Keratinocyte (primary cell): Measurements from ENCODE around the gene SIPA1L3. TPM values are rescaled to one million over a fixed set of nuclear protein-coding genes. Genes with fewer than 3 reads are reported as not detected.
"Not testable (repeated sequence)": the region's sequence is repeated elsewhere in the genome, so short reads cannot be mapped to it uniquely, and the experiment has no call there.

ENCODE experiments used
- DNase-seq: peaks from one replicate; pipeline ENCODE4 v3.0.0-alpha.2; 2011; ENCODE audit warnings: low read depth, missing footprints, low spot score
- FAIRE-seq: peaks from 2 replicates; lab custom pipeline; 2011; peaks lifted over from hg19 to GRCh38; lab: Jason Lieb, UNC
- H2AFZ ChIP-seq: 2 replicates; pipeline ENCODE4 v1.6.0; 2012; ENCODE audit warnings: low read length, control low read depth, inconsistent platforms; ENCODE audit not compliant: control insufficient read depth
- H3K27ac ChIP-seq: 2 replicates; pipeline ENCODE4 v1.5.1; 2011; ENCODE audit warnings: low read length; ENCODE audit not compliant: control insufficient read depth, insufficient read depth
- H3K27me3 ChIP-seq: 3 replicates; pipeline ENCODE4 v1.6.0; 2011; ENCODE audit warnings: low read length; ENCODE audit not compliant: control insufficient read depth, insufficient read depth; ENCODE audit errors: extremely low read depth
- H3K36me3 ChIP-seq, 2 experiments: 2 replicates in 1 of 2; 3 replicates in 1 of 2; pipeline ENCODE4 v1.5.1; 2011; ENCODE audit warnings: low read length in 2 of 2, mild to moderate bottlenecking in 1 of 2; ENCODE audit not compliant: control insufficient read depth in 2 of 2, insufficient read depth in 2 of 2; ENCODE audit errors: extremely low read depth in 1 of 2
- H3K4me1 ChIP-seq: 3 replicates; pipeline ENCODE4 v1.5.1; 2011; ENCODE audit warnings: low read length; ENCODE audit not compliant: control insufficient read depth, insufficient read depth; ENCODE audit errors: extremely low read depth
- H3K4me2 ChIP-seq: 3 replicates; pipeline ENCODE4 v1.6.0; 2011; ENCODE audit warnings: low read depth, low read length; ENCODE audit not compliant: control insufficient read depth, insufficient read depth; ENCODE audit errors: extremely low read depth
- H3K4me3 ChIP-seq, 3 experiments: fragments of 200-600 bp in 1 of 3; sonication (generic) in 1 of 3; 2 replicates in 2 of 3; 3 replicates in 1 of 3; pipeline ENCODE4 v1.5.1; 2011 to 2016; ENCODE audit warnings: low read length in 3 of 3, mild to moderate bottlenecking in 3 of 3, control low read depth in 2 of 3, inconsistent platforms in 1 of 3, low read depth in 1 of 3, mixed read lengths in 1 of 3, mixed run types in 1 of 3, moderate library complexity in 1 of 3; ENCODE audit not compliant: control insufficient read depth in 2 of 3, insufficient read depth in 2 of 3; ENCODE audit errors: extremely low read depth in 1 of 3
- H3K79me2 ChIP-seq: 2 replicates; pipeline ENCODE4 v1.6.0; 2012; ENCODE audit warnings: low read length; ENCODE audit not compliant: control insufficient read depth, insufficient read depth
- H3K9ac ChIP-seq: 3 replicates; pipeline ENCODE4 v1.6.0; 2011; ENCODE audit warnings: low read length; ENCODE audit not compliant: control insufficient read depth, insufficient read depth; ENCODE audit errors: extremely low read depth
- H3K9me1 ChIP-seq: 3 replicates; pipeline ENCODE4 v1.6.0; 2011; ENCODE audit warnings: low read length; ENCODE audit not compliant: control insufficient read depth, insufficient read depth; ENCODE audit errors: extremely low read depth
- H3K9me3 ChIP-seq: 2 replicates; pipeline ENCODE4 v1.5.1; 2012; ENCODE audit warnings: low read depth, low read length; ENCODE audit not compliant: control insufficient read depth
- H4K20me1 ChIP-seq: 3 replicates; pipeline ENCODE4 v1.6.0; 2011; ENCODE audit warnings: low read length; ENCODE audit not compliant: control insufficient read depth, insufficient read depth; ENCODE audit errors: extremely low read depth
- CTCF ChIP-seq, 3 experiments: IDR thresholded peaks in 1 of 3; conservative IDR thresholded peaks in 1 of 3; optimal IDR thresholded peaks in 1 of 3; 2 replicates in 2 of 3; 3 replicates in 1 of 3; pipeline versions ENCODE3 to v1.5.1; 2011; ENCODE audit warnings: low read length in 3 of 3, mild to moderate bottlenecking in 3 of 3, moderate library complexity in 2 of 3, control low read depth in 1 of 3, inconsistent platforms in 1 of 3; ENCODE audit not compliant: insufficient read depth in 2 of 3; ENCODE audit errors: extremely low read depth in 1 of 3
- EZH2 ChIP-seq: IDR thresholded peaks from one replicate; pipeline ENCODE4 v1.6.1; 2012; ENCODE audit warnings: inconsistent platforms, mild to moderate bottlenecking, low read length, moderate library complexity
- dilution Hi-C: fragments of 300-500 bp; cut with MboI; formaldehyde crosslinking; loops from one replicate; pipeline ENCODE4 v1.7.0; 2020; ENCODE audit warnings: low sequenced_read_pairs; ENCODE audit not compliant: extremely low pct_ligation_motif_present
- polyA plus RNA-seq, 5 experiments: library from polyadenylated mRNA; depleted of rRNA in 3 of 5; stranded (reverse) in 3 of 5; stranded (forward) in 1 of 5; unstranded in 1 of 5; fragments of >200 nt; gene quantifications; 1 replicate in 1 of 5; 2 replicates in 3 of 5; 3 replicates in 1 of 5; pipeline versions ENCODE4 v1.2.1 to v1.2.3, GENCODE V29; 2011 to 2012; ENCODE audit warnings: missing spikeins in 2 of 5, low read depth in 1 of 5, low replicate concordance in 1 of 5

The SIPA1L3 gene
- polyA plus RNA-seq, 1 donor (not counting 4 experiments of a cell fraction or from before 2014, with no cell fraction given): 8.0 TPM

DNA sequence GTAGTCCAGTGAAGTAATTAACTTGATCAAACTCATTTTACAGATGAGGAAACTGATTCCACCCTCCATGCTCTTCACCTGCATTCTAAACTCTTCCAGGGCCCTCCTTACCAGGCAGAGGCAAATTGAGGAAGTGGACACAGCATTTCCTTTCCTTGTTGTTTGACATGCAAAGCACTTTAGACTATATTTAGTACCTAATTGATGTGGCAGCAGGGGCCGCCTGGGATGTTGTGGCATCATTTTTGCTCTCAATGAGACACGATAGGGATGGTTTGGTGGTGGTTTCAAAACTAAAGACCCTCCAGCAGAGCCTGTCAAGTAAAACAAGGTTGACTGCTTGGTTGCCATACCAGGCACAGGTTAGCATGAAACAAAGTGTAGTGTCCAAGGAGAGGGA is 7.9 kb downstream of the SIPA1L3 start:
- no peaks in the 10 kb centered on the region for H4K20me1 ChIP-seq
- H3K4me2 ChIP-seq: no peak overlapping the region
- dilution Hi-C loops: no loop called here

GRCh38 chr19:37920591-37921450 is 13.8 kb downstream of the SIPA1L3 start:
- no peak overlapping the region for H3K9ac ChIP-seq
- no peaks in the 10 kb centered on the region for H4K20me1 ChIP-seq
- FAIRE-seq (no peak), DNase-seq (no peak)
- no peaks in the 10 kb centered on the region for H3K4me1 ChIP-seq
- no peaks in the 10 kb centered on the region for H3K36me3 ChIP-seq
- H3K27ac ChIP-seq: no peak overlapping the region
- no peaks in the 10 kb centered on the region for H3K9me3 ChIP-seq
- TF ChIP-seq CTCF (optimal IDR thresholded peaks at IDR 0.05 in 1 of 3, IDR thresholded peaks at IDR 0.05 in 1 of 3, conservative IDR thresholded peaks at IDR 0.05 in 1 of 3; ENCODE audit: extremely low read depth in 1 of 3, insufficient read depth in 2 of 3, low read length in 3 of 3) (no peak), EZH2 (no peak)
- H3K4me3 ChIP-seq: no peak overlapping the region
- no peaks in the 10 kb centered on the region for H3K9me1 ChIP-seq
- dilution Hi-C loops: no loop called here
- no peak overlapping the region for H3K4me2 ChIP-seq
- H2AFZ ChIP-seq: no peak overlapping the region
- H3K27me3 ChIP-seq: no peaks in the 10 kb centered on the region
- peaks cover 14% of the 10 kb centered on the region for H3K79me2 ChIP-seq

More for the DNA sequence above, 7.9 kb downstream of the SIPA1L3 start:
- DNase-seq (no peak), FAIRE-seq (no peak)
- Histone ChIP-seq H3K27me3 (no peaks in the 10 kb centered on the region), H2AFZ (no peak overlapping the region), H3K27ac (no peak overlapping the region), H3K9ac (no peak overlapping the region), H3K4me3 (no peak overlapping the region), H3K9me1 (no peaks in the 10 kb centered on the region), H3K4me1 (no peaks in the 10 kb centered on the region), H3K79me2 (peaks cover 25% of the 10 kb centered on the region), H3K36me3 (peaks cover 0 to 2% of the 10 kb centered on the region in 2 experiments), H3K9me3 (no peaks in the 10 kb centered on the region)
- TF ChIP-seq CTCF (optimal IDR thresholded peaks at IDR 0.05 in 1 of 3, IDR thresholded peaks at IDR 0.05 in 1 of 3, conservative IDR thresholded peaks at IDR 0.05 in 1 of 3; ENCODE audit: extremely low read depth in 1 of 3, insufficient read depth in 2 of 3, low read length in 3 of 3): no peak
- TF ChIP-seq EZH2: no peak

- FAIRE-seq, H3K4me1 ChIP-seq, H3K36me3 ChIP-seq, H3K27me3 ChIP-seq, H3K27ac ChIP-seq, H3K4me2 ChIP-seq, H4K20me1 ChIP-seq, H3K9ac ChIP-seq, H3K4me3 ChIP-seq, DNase-seq, dilution Hi-C loops, H2AFZ ChIP-seq, H3K9me1 ChIP-seq, H3K9me3 ChIP-seq: not testable (repeated sequence)
- H3K79me2 ChIP-seq: peaks cover 10% of the 10 kb centered on the region
These were observed 17.6 kb downstream of the SIPA1L3 start for GRCh38 chr19:37924573-37924972.
